Renal pelvis (tissue), 4 donors: ENCODE measurements around the gene ANKRD44. TPM values are rescaled to one million over a fixed set of nuclear protein-coding genes. Genes with fewer than 3 reads are reported as not detected.

ENCODE experiments used
- DNase-seq: peaks from one replicate; pipeline ENCODE4 v3.0.0-alpha.2; 2013
- polyA plus RNA-seq, 3 donors: library from polyadenylated mRNA; unstranded; fragments of 120-200 nt; gene quantifications; one replicate each; pipeline ENCODE4 v1.2.1, GENCODE V29; 2013; ENCODE audit not compliant: insufficient read length in 3 of 3

ANKRD44 gene
- polyA plus RNA-seq, 3 donors: 8.8 to 13.3 (median 12.6) TPM

GRCh38 chr2:197264332-197264731 lies 46.2 kb downstream of the ANKRD44 start:
- DNase-seq: no peak

GRCh38 chr2:197263077-197263476 lies 47.5 kb downstream of the ANKRD44 start:
- no peak for DNase-seq

GRCh38 chr2:197261808-197262226 lies 48.8 kb downstream of the ANKRD44 start:
- DNase-seq: no peak

GRCh38 chr2:197259470-197259999 lies 51.0 kb downstream of the ANKRD44 start:
- DNase-seq: no peak

- DNase-seq: no peak
Observed at GRCh38 chr2:197258580-197258979, 52.0 kb downstream of the ANKRD44 start.

GRCh38 chr2:197256547-197257170 lies 53.9 kb downstream of the ANKRD44 start:
- DNase-seq: no peak

- no peak for DNase-seq
Observed at GRCh38 chr2:197256021-197256420, 54.6 kb downstream of the ANKRD44 start.

- DNase-seq: no peak
Observed at GRCh38 chr2:197255543-197255942, 55.0 kb downstream of the ANKRD44 start.

- DNase-seq: peak; percentile 60
Observed at GRCh38 chr2:197254776-197255530, 55.6 kb downstream of the ANKRD44 start.

GRCh38 chr2:197251576-197251975 lies 59.0 kb downstream of the ANKRD44 start:
- no peak for DNase-seq

- no peak for DNase-seq
Observed at GRCh38 chr2:197251163-197251562, 59.4 kb downstream of the ANKRD44 start.

GRCh38 chr2:197250084-197250397 lies 60.5 kb downstream of the ANKRD44 start:
- no peak for DNase-seq

GRCh38 chr2:197249381-197250083 lies 61.0 kb downstream of the ANKRD44 start:
- no peak for DNase-seq

GRCh38 chr2:197248623-197249022 lies 62.0 kb downstream of the ANKRD44 start:
- no peak for DNase-seq

- no peak for DNase-seq
Observed at GRCh38 chr2:197248001-197248401, 62.6 kb downstream of the ANKRD44 start.

- no peak for DNase-seq
Observed at GRCh38 chr2:197247083-197247482, 63.5 kb downstream of the ANKRD44 start.

- no peak for DNase-seq
Observed at GRCh38 chr2:197245829-197246804, 64.5 kb downstream of the ANKRD44 start.

GRCh38 chr2:197244349-197244748 lies 66.2 kb downstream of the ANKRD44 start:
- no peak for DNase-seq

- DNase-seq: no peak
Observed at GRCh38 chr2:197242719-197243118, 67.9 kb downstream of the ANKRD44 start.

- DNase-seq: no peak
Observed at GRCh38 chr2:197241596-197241995, 69.0 kb downstream of the ANKRD44 start.

- no peak for DNase-seq
Observed at GRCh38 chr2:197241153-197241552, 69.4 kb downstream of the ANKRD44 start.
